Subcutaneous abdominal adipose tissue (tissue), 5 donors: ENCODE measurements around the gene SUN2.

ENCODE experiments used
- H3K27ac ChIP-seq: one replicate; pipeline ENCODE4 v1.7.0; 2013; ENCODE audit warnings: low read depth, mild to moderate bottlenecking, inconsistent platforms, low read length, moderate library complexity
- H3K27me3 ChIP-seq, 5 donors: one replicate each; pipeline ENCODE4 v1.7.0; 2013; ENCODE audit warnings: low read length in 5 of 5, inconsistent platforms in 1 of 5; ENCODE audit not compliant: control insufficient read depth in 5 of 5, insufficient read depth in 4 of 5
- H3K36me3 ChIP-seq, 5 donors: one replicate each; pipeline ENCODE4 v1.7.0; 2013; ENCODE audit warnings: low read length in 5 of 5; ENCODE audit not compliant: control insufficient read depth in 5 of 5, insufficient read depth in 5 of 5
- H3K4me1 ChIP-seq, 5 donors: one replicate each; pipeline ENCODE4 v1.7.0; 2013; ENCODE audit warnings: low read length in 5 of 5, mild to moderate bottlenecking in 3 of 5, moderate library complexity in 1 of 5; ENCODE audit not compliant: control insufficient read depth in 5 of 5, insufficient read depth in 5 of 5
- H3K4me3 ChIP-seq, 5 donors: one replicate each; pipeline ENCODE4 v1.7.0; 2013; ENCODE audit warnings: low read length in 5 of 5, low read depth in 1 of 5
- H3K9ac ChIP-seq, 5 donors: one replicate each; pipeline ENCODE4 v1.7.0; 2013; ENCODE audit warnings: low read length in 5 of 5, mild to moderate bottlenecking in 4 of 5, moderate library complexity in 3 of 5
- H3K9me3 ChIP-seq, 5 donors: one replicate each; pipeline ENCODE4 v1.7.0; 2013; ENCODE audit warnings: low read length in 5 of 5; ENCODE audit not compliant: control insufficient read depth in 5 of 5
- donor health status: healthy.
- donor health status: healthy.
- donor health status: healthy.
- donor health status: healthy.
- donor health status: healthy.

The SUN2 gene

DNA sequence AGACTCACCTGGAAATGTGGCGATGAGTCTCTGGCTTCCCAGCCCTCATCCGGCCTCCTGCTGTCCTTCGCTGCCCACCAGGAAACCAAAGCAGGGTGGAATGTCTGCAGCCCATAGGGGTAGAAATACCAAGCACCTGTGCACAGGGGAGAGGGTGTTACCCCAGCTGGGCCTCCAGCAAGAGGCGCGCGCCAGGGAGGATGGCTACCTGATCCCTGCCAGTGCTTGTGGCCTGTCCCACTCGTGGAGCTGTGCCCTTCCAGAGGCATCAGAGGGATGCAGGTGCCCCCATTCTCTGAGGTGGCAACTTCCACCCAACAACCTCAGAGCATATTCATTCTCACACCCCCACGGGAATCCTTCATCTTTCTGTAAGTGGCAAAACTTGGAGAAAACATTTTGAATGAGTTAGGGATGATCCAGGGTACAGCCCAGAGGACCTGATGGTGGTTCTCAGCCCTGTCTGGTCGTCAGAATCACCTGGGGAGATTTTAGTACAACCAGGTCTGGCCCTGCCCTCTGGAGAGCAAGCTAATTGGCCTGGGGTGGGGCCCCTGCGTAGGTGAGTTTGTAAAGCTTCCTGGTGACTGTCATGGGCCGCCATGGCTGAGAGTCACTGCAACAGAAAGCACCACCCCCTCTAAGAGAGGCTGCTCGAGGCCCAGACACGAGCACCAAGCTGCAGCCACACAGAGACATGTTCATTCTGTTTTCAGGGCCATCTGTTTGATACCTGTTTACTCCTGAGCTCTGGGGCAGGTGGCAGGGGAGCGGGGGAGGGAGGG is 9.9 kb downstream of the SUN2 start:
- Histone ChIP-seq H3K9me3 (no peaks in the 10 kb centered on the region), H3K36me3 (peaks cover 2 to 99% (median 94%) of the 10 kb centered on the region in 5 donors), H3K9ac (no peak overlapping the region), H3K27me3 (no peaks in the 10 kb centered on the region), H3K27ac (no peak overlapping the region), H3K4me1 (peaks cover 0 to 14% (median 8%) of the 10 kb centered on the region in 5 donors), H3K4me3 (no peak overlapping the region)

DNA sequence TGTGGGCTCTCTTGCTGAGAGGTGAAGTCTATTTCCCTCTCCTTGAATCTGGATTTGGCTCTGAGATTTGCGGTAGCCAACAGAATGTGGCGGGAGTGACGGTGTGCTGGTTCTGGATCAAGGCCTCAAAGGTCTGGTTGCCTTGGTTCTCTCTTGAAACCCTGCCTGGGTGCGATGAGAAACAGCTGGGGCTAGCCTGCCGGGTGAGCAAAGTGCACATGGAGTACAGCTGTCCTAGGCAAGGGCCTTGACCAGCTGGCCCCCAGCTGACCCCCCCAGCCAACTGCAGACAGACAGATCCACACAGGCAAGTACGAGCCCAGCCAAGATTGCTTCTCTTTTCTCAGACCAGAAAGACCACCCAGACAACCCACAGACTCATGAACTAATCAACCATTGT is 10.8 kb downstream of the SUN2 start:
- H3K9ac ChIP-seq, result no peak overlapping the region
- no peak overlapping the region for H3K4me3 ChIP-seq
- no peaks in the 10 kb centered on the region for H3K9me3 ChIP-seq
- no peaks in the 10 kb centered on the region for H3K27me3 ChIP-seq
- no peak overlapping the region for H3K27ac ChIP-seq
- peaks cover 0 to 9% (median 8%) of the 10 kb centered on the region in 5 donors for H3K4me1 ChIP-seq
- H3K36me3 ChIP-seq, result peaks cover 2 to 99% (median 94%) of the 10 kb centered on the region in 5 donors

DNA sequence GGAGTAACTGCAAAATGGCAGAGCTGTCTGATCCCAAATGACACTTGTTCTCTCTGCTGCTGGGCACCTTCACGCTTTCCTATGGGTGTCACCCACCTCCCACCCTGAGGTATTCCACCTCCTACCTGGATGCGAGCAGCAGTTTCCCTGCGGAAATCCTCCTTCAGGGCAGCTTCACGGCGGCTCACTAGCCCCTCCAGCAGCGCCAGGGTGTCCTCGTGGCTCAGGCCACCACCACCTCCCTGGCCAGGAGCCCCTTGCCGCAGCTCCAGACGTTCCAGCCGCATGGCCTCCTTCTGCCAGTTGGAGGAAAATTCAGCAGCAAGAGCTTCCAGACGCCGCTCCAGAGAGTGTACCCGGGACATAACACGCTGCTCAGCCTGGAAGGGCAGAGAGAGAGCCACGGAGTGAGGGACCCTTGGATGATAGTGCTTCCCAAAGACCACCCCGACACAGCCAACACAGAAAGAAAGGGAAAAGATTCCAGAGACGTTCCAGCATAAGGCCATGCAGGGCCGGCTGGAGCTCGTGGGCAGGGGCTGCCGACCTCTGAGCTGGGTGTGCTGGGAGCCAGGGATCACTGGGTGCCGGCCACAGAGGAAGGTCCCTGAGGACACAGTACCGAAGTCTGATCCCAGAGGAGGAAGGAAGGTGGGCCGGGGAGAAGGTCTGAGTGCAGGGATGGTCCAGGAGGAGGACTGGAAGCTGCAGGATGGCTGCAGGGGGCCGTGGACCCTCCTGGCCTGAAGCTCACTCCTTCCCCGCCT is 13.4 kb downstream of the SUN2 start:
- Histone ChIP-seq H3K27ac (no peak overlapping the region), H3K9ac (no peak overlapping the region), H3K4me1 (peaks cover 0 to 9% (median 8%) of the 10 kb centered on the region in 5 donors), H3K9me3 (no peaks in the 10 kb centered on the region), H3K4me3 (no peak overlapping the region), H3K36me3 (peaks cover 2 to 99% (median 94%) of the 10 kb centered on the region in 5 donors), H3K27me3 (no peaks in the 10 kb centered on the region)

DNA sequence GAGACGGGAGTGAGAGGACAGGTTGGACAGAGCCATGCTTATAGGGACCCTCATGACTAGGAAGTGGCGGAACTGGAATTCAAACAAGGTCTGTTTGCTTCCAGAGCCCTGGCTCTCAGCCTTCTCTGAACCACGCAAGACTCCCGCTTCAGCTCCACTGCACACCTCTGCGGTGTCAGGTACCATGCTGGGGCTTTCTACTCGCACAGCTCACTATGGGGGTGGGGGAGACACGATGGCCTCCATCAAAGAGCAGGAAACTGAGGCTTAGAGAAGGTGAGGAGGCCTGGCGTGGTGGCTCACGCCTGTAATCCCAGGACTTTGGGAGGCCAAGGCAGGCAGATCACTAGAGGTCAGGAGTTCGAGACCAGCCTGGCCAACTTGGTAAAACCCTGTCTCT is 14.2 kb downstream of the SUN2 start:
- Histone ChIP-seq H3K36me3 (peaks cover 0 to 99% (median 99%) of the 10 kb centered on the region in 5 donors), H3K27ac (no peak overlapping the region), H3K27me3 (no peaks in the 10 kb centered on the region), H3K9me3 (no peaks in the 10 kb centered on the region), H3K4me3 (no peak overlapping the region), H3K9ac (no peak overlapping the region), H3K4me1 (peaks cover 0 to 9% (median 8%) of the 10 kb centered on the region in 5 donors)

DNA sequence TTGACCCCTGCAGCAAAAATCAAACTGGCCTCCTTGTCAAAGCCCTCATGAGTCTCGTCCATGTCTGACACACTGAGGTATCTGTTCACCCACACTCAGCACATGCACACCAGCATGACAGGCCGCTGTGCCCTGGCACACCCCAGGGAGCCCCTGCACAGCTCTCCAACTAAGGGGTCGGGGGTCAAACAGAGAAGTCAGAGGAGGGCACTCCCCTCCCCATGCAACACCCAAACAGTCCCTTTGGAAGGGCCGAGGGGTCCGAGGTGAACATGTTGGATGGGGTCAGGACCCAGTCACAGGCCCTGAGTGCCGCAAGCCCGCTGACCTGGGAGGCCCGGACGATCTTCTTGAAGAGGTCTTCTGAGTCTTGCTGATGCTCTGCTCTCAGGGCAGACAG is 14.6 kb downstream of the SUN2 start:
- Histone ChIP-seq H3K36me3 (peaks cover 0 to 99% (median 99%) of the 10 kb centered on the region in 5 donors), H3K9ac (no peak overlapping the region), H3K4me1 (peaks cover 0 to 9% (median 8%) of the 10 kb centered on the region in 5 donors)

DNA sequence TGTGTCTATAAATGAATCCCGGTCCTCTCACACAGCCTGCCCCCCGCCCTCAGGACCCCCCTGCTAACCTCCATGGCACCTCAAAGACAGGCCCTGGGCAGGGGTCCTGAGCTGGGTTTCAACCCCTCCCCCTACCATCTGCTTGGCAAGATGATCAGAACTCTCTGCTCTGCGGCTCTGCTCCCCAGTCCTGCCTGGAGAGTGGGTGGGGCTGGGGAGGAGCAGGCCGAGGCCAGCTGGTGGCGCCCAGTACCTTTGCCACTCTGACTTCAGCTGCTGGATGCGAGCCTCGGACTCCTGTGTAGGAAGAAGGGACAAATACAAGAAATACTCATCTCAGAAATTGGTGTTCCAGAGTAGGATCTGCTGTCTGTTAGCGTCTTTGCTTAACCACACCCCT is 15.0 kb downstream of the SUN2 start:
- H3K4me1 ChIP-seq, result peaks cover 0 to 12% (median 8%) of the 10 kb centered on the region in 5 donors
- no peak overlapping the region for H3K4me3 ChIP-seq
- H3K9ac ChIP-seq, result no peak overlapping the region
- H3K36me3 ChIP-seq, result peaks cover 0 to 99% (median 99%) of the 10 kb centered on the region in 5 donors
- no peak overlapping the region for H3K27ac ChIP-seq
- H3K9me3 ChIP-seq, result no peaks in the 10 kb centered on the region
- no peaks in the 10 kb centered on the region for H3K27me3 ChIP-seq

More for the DNA sequence above, 14.6 kb downstream of the SUN2 start:
- H3K27me3 ChIP-seq, result no peaks in the 10 kb centered on the region
- no peak overlapping the region for H3K27ac ChIP-seq
- H3K9me3 ChIP-seq, result no peaks in the 10 kb centered on the region
- no peak overlapping the region for H3K4me3 ChIP-seq

DNA sequence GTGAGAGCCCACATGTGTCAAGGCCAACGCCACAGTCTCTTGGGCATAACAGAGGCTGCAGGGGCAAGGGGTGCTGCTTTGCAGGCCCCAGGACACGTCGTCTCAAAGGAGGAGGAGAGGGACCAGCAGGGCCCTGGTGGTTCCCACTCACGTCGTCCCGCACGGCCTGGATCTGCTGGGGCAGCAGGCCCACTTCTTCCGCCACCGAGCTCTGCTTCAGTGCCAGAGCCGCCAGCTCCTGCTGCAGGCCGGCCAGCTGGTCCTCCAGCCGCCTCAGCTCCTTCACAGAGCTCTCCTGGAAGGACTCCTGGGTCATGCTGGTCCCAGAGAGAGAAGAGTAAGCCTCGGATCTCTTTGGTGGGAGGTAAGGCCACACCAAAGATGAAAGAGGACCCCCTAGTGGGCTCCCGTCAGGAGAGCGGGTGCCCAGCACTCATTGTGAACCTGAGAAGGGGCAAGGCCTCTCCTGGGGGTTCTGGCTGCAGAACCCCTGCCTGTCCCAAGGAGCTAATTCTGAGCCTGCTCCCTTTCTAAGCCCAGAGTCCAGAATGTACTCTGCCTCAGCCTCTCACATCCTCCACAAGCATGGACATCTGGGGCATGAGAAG is 15.6 kb downstream of the SUN2 start:
- no peak overlapping the region for H3K27ac ChIP-seq

DNA sequence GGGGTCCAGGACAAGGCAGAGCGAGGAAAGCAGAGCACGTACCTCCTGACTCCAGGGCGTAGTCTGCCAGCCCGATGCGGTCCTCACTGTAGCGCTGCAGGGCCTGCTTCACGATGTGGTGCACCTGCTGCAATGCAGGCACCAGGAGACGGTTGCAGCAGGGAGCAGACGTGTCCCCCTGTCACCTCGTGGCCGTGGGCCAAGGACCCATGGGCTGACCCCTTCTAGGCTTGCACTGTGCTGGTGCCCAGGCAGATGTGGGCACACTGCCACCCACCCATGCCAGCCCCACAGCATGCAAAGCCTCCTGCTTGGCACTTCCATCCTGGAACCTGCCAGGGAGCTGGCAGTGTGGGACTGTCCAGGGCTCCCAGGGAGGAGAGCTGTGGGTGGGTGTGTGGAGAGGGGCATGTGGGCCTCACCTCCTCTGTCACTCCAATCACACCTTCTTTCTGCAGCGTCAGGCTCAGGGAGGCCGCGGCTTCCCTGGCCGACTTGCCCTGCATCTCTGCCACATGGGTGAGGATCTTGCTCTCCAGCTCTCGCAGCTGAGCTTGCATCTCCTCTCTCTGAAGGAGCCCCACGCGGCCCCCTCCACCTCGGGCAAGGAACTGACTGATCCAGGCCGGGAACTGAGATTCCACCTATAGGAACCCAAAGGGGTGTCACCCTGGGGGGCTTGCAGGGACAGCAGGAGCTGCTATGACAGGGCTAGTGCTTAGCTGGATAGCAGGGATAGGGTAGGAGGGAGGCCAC is 16.3 kb downstream of the SUN2 start:
- no peak overlapping the region for H3K4me3 ChIP-seq
- H3K27ac ChIP-seq, result no peak overlapping the region
- H3K27me3 ChIP-seq, result no peaks in the 10 kb centered on the region
- no peaks in the 10 kb centered on the region for H3K9me3 ChIP-seq
- H3K4me1 ChIP-seq, result peaks cover 0 to 18% (median 13%) of the 10 kb centered on the region in 5 donors
- no peak overlapping the region for H3K9ac ChIP-seq
- H3K36me3 ChIP-seq, result peaks cover 0 to 99% (median 98%) of the 10 kb centered on the region in 5 donors

More for the DNA sequence above, 15.6 kb downstream of the SUN2 start:
- Histone ChIP-seq H3K9me3 (no peaks in the 10 kb centered on the region), H3K36me3 (peaks cover 0 to 99% (median 99%) of the 10 kb centered on the region in 5 donors), H3K4me1 (peaks cover 0 to 16% (median 8%) of the 10 kb centered on the region in 5 donors), H3K4me3 (no peak overlapping the region), H3K27me3 (no peaks in the 10 kb centered on the region), H3K9ac (no peak overlapping the region)

DNA sequence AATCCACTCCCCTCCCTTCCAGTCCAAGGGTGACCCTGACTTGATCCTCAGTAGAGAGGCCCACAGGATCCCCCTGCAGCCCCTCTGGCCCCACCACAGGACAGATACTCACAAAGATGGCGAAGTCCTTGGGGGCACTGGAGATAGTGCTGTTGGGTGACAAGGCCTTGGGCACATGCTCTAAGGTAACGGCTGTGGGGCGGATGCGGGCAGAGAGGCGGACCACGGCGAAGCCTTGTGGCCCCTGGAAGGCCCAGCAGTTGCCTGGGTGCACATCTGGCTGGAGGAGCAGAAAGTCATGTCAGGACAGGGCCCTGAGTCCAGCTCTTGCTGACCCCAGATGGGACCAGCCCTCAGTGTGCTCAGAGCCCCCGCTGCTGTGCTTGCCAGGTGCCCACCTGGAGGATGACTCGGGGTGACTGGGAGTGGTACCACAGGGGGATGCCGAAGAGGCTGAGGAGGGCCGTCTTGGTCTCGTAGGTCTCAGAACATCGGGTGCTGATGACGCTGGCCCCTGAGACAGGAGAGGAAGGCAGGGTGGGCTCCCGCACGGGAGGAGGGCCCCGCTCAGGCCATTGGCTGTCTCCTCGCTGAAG is 17.2 kb downstream of the SUN2 start:
- no peak overlapping the region for H3K9ac ChIP-seq
- no peak overlapping the region for H3K4me3 ChIP-seq
- H3K4me1 ChIP-seq, result peaks cover 5 to 27% (median 22%) of the 10 kb centered on the region in 5 donors

More for the DNA sequence above, 17.2 kb downstream of the SUN2 start:
- H3K9me3 ChIP-seq, result no peaks in the 10 kb centered on the region
- H3K36me3 ChIP-seq, result peaks cover 0 to 100% (median 93%) of the 10 kb centered on the region in 5 donors
- H3K27me3 ChIP-seq, result no peaks in the 10 kb centered on the region
- no peak overlapping the region for H3K27ac ChIP-seq
